Ovary (tissue), 9 donors: ENCODE data around the gene NSD1. TPM values are rescaled to one million over a fixed set of nuclear protein-coding genes. Genes with fewer than 3 reads are reported as not detected.

ENCODE experiments used
- DNase-seq, 5 donors: peaks; one replicate each; pipeline ENCODE4 v3.0.0-alpha.2; 2019 to 2020
- H3K27ac ChIP-seq, 2 donors: fragments of 200-600 bp; one replicate each; pipeline versions ENCODE4 v1.5.1 to v1.8.0; 2019 to 2022
- H3K27me3 ChIP-seq: fragments of 200-600 bp; one replicate; pipeline ENCODE4 v1.8.0; 2022
- H3K36me3 ChIP-seq: fragments of 200-600 bp; sonication (generic); one replicate; pipeline ENCODE4 v1.5.1; 2019
- H3K4me1 ChIP-seq: one replicate; pipeline ENCODE4 v1.8.1; 2013; ENCODE audit warnings: mild to moderate bottlenecking, moderate library complexity; ENCODE audit not compliant: insufficient read depth
- H3K4me3 ChIP-seq: fragments of 200-600 bp; sonication (generic); one replicate; pipeline ENCODE4 v1.5.1; 2017
- H3K9me3 ChIP-seq, 2 donors: fragments of 200-600 bp in 1 of 2; sonication (generic) in 1 of 2; one replicate each; pipeline versions ENCODE4 v1.5.1 to v1.8.1; 2013 to 2019; ENCODE audit warnings: mild to moderate bottlenecking in 1 of 2, moderate library complexity in 1 of 2
- CTCF ChIP-seq, 3 donors: fragments of 450-650 bp in 2 of 3; fragments of 200-600 bp in 1 of 3; IDR thresholded peaks; one replicate each; pipeline versions ENCODE4 v1.5.1 to v1.8.0; 2016 to 2022; ENCODE audit warnings: antibody characterized with exemption in 3 of 3, mild to moderate bottlenecking in 1 of 3
- EP300 ChIP-seq: sonication (generic); formaldehyde crosslinking; IDR thresholded peaks from one replicate; pipeline ENCODE4 v1.6.1; 2017; ENCODE audit warnings: antibody characterized with exemption
- POLR2A ChIP-seq: fragments of 450-650 bp; IDR thresholded peaks from one replicate; pipeline ENCODE4 v1.6.1; 2017; ENCODE audit warnings: antibody characterized with exemption, mild to moderate bottlenecking, moderate library complexity
- WGBS, 3 donors: extraction: QIAGEN DNeasy Blood & Tissue Kit in 1 of 3; methylation state at CpG; one replicate each; pipeline versions ENCODE4 v1.1.5 to v1.1.7; 2013 to 2017; 5-methylcytosine and 5-hydroxymethylcytosine counted together
- intact Hi-C, 4 donors: fragments of 100-400 bp; cut with DNase I; formaldehyde crosslinking; loops; one replicate each; pipeline versions ENCODE4 v1.11.0 to v1.15.1; 2022 to 2023
- polyA plus RNA-seq, 2 donors: library from polyadenylated mRNA; stranded (reverse); fragments of 200-250 nt in 1 of 2; fragments of 350-450 nt in 1 of 2; fragmentation: Illumina TruSeq in 1 of 2; extraction: RNeasy Lipid Tissue Mini Kit (QIAGEN cat#74804) in 1 of 2; gene quantifications; one replicate each; pipeline ENCODE4 v1.2.3, GENCODE V29; 2013 to 2014
- total RNA-seq, 7 donors: library from RNA; depleted of rRNA in 2 of 7; stranded (reverse); fragments of >200 nt in 2 of 7; fragmentation: NEBNext Ultra II Directional in 3 of 7; extraction: Animal tissue kit (Norgen Biotek cat#: 25700) in 3 of 7; gene quantifications; one replicate each; pipeline versions ENCODE4 v1.1.0 to v1.2.4, GENCODE V29; 2016 to 2023
- donor health status: DM: no; HTN: no; CAD: no; lungs with moderate emphysema.
- donor health status: DM: no; HTN: no; CAD: no.
- donor health status: Bipolar disorder and iron deficiency.
- donor health status: DM: yes; HTN: yes; CAD: no.
- donor health status: DM: no; HTN: no; CAD: no.
- donor health status: DM: yes; HTN: yes; CAD: no.

NSD1 gene
- total and polyA plus RNA-seq, 9 donors = 11.5 to 110 (median 75.5) TPM

- Histone ChIP-seq H3K9me3 (no peaks in the 10 kb centered on the region), H3K27me3 (no peaks in the 10 kb centered on the region), H3K4me3 (no peak overlapping the region), H3K4me1 (peaks cover 8% of the 10 kb centered on the region), H3K27ac (no peak overlapping the region), H3K36me3 (no peaks in the 10 kb centered on the region)
- DNase-seq = no peak
- WGBS, 3 donors = 91 to 93% (median 91%) methylated on average over 2 of the region's 2 CpGs
- intact Hi-C loops = no loop called here
- TF ChIP-seq POLR2A (no peak), CTCF (IDR thresholded peaks at IDR 0.05) (no peak), EP300 (no peak)
These were observed 29.9 kb downstream of the NSD1 start for GRCh38 chr5:177163500-177163899.

- no peak for TF ChIP-seq EP300
- no peak for TF ChIP-seq CTCF (IDR thresholded peaks at IDR 0.05)
- no peak for TF ChIP-seq POLR2A
- intact Hi-C loops = no loop called here
- peaks cover 7% of the 10 kb centered on the region for H3K4me1 ChIP-seq
- H3K4me3 ChIP-seq = no peak overlapping the region
- WGBS, 3 donors = 88 to 90% (median 89%) methylated on average over 15 of the region's 15 CpGs
- no peak overlapping the region for H3K27ac ChIP-seq
- H3K27me3 ChIP-seq = no peaks in the 10 kb centered on the region
- H3K36me3 ChIP-seq = no peaks in the 10 kb centered on the region
- no peak for DNase-seq
- H3K9me3 ChIP-seq = no peaks in the 10 kb centered on the region
These were observed 35.7 kb downstream of the NSD1 start for GRCh38 chr5:177169271-177169670.

- Histone ChIP-seq H3K36me3 (no peaks in the 10 kb centered on the region), H3K27me3 (no peaks in the 10 kb centered on the region), H3K9me3 (no peaks in the 10 kb centered on the region), H3K4me1 (peaks cover 8% of the 10 kb centered on the region), H3K27ac (no peak overlapping the region), H3K4me3 (no peak overlapping the region)
- WGBS, 3 donors = 64 to 79% (median 72%) methylated on average over 2 of the region's 2 CpGs
- intact Hi-C loops = no loop called here
- TF ChIP-seq EP300 (no peak), POLR2A (no peak), CTCF (IDR thresholded peaks at IDR 0.05) (no peak)
- DNase-seq = no peak
These were observed 38.4 kb downstream of the NSD1 start for GRCh38 chr5:177171961-177172360.

GRCh38 chr5:177175336-177175735 is 41.8 kb downstream of the NSD1 start:
- H3K9me3 ChIP-seq = no peaks in the 10 kb centered on the region
- no peak for DNase-seq
- intact Hi-C loops = no loop called here
- no peaks in the 10 kb centered on the region for H3K27me3 ChIP-seq
- no peak overlapping the region for H3K4me3 ChIP-seq
- TF ChIP-seq CTCF (IDR thresholded peaks at IDR 0.05) (no peak), EP300 (no peak), POLR2A (no peak)
- H3K27ac ChIP-seq = no peak overlapping the region
- 78 to 85% (median 83%) methylated on average over 4 of the region's 4 CpGs for WGBS, 3 donors
- peaks cover 4% of the 10 kb centered on the region for H3K4me1 ChIP-seq
- H3K36me3 ChIP-seq = no peaks in the 10 kb centered on the region
